Esophagus muscularis mucosa (tissue), 4 donors: ENCODE data around the gene LY6G5C.

Source experiments
- CTCF ChIP-seq, 3 experiments: fragments of 200-600 bp in 2 of 3; fragments of 450-650 bp in 1 of 3; sonication (generic) in 2 of 3; IDR thresholded peaks; one replicate each; pipeline ENCODE4 v1.5.1; 2017 to 2019; ENCODE audit warnings: antibody characterized with exemption in 3 of 3, mild to moderate bottlenecking in 2 of 3, moderate library complexity in 1 of 3
- EP300 ChIP-seq: sonication (generic); formaldehyde crosslinking; IDR thresholded peaks from one replicate; pipeline ENCODE4 v1.6.1; 2017; ENCODE audit warnings: antibody characterized with exemption
- POLR2A ChIP-seq: fragments of 450-650 bp; IDR thresholded peaks from one replicate; pipeline ENCODE4 v1.6.1; 2017; ENCODE audit warnings: antibody characterized with exemption, moderate library complexity, mild to moderate bottlenecking, low read depth

GRCh38 chr6:31723245-31723979, 42.5 kb upstream of the LY6G5C start, which contains the start of gene MPIG6B:
- TF ChIP-seq POLR2A (no peak), EP300 (no peak), CTCF (IDR thresholded peaks at IDR 0.05) (no peak)
